Sigmoid colon (tissue), 7 donors: ENCODE data around the gene SLC2A6. TPM values are rescaled to one million over a fixed set of nuclear protein-coding genes. Genes with fewer than 3 reads are reported as not detected.

ENCODE experiments used
- DNase-seq: peaks from one replicate; pipeline ENCODE4 v3.0.0-alpha.2; 2019
- H3K27ac ChIP-seq, 4 donors: fragments of 200-600 bp; sonication (generic); one replicate each; pipeline ENCODE4 v1.5.1; 2016 to 2019; ENCODE audit warnings: mild to moderate bottlenecking in 1 of 4
- H3K27me3 ChIP-seq, 3 donors: fragments of 200-600 bp; sonication (generic); one replicate each; pipeline ENCODE4 v1.5.1; 2019; ENCODE audit warnings: mild to moderate bottlenecking in 1 of 3
- H3K36me3 ChIP-seq, 4 donors: fragments of 200-600 bp; sonication (generic); one replicate each; pipeline ENCODE4 v1.5.1; 2016 to 2019
- H3K4me1 ChIP-seq, 4 donors: fragments of 200-600 bp; sonication (generic); one replicate each; pipeline ENCODE4 v1.5.1; 2017 to 2019
- H3K4me3 ChIP-seq, 4 donors: fragments of 200-600 bp; sonication (generic); one replicate each; pipeline ENCODE4 v1.5.1; 2017 to 2019; ENCODE audit warnings: mild to moderate bottlenecking in 2 of 4, moderate library complexity in 1 of 4
- H3K9me3 ChIP-seq, 4 donors: fragments of 200-600 bp in 3 of 4; sonication (generic) in 3 of 4; one replicate each; pipeline versions ENCODE4 v1.5.1 to v1.6.1; 2013 to 2019
- EP300 ChIP-seq, 4 donors: sonication (generic); formaldehyde crosslinking; IDR thresholded peaks; one replicate each; pipeline ENCODE4 v1.6.1; 2017; ENCODE audit warnings: antibody characterized with exemption in 4 of 4
- POLR2A ChIP-seq, 2 donors: fragments of 450-650 bp; IDR thresholded peaks; one replicate each; pipeline ENCODE4 v1.6.1; 2016; ENCODE audit warnings: antibody characterized with exemption in 2 of 2, mild to moderate bottlenecking in 2 of 2, moderate library complexity in 2 of 2
- POLR2AphosphoS5 ChIP-seq, 4 donors: sonication (generic); formaldehyde crosslinking; IDR thresholded peaks; one replicate each; pipeline ENCODE4 v1.6.1; 2017; ENCODE audit warnings: antibody characterized with exemption in 4 of 4
- WGBS, 2 donors: extraction: QIAGEN DNeasy Blood & Tissue Kit; methylation state at CpG; one replicate each; pipeline ENCODE4 v1.1.7; 2013; 5-methylcytosine and 5-hydroxymethylcytosine counted together
- intact Hi-C: fragments of 100-400 bp; cut with DNase I; formaldehyde crosslinking; loops from one replicate; pipeline ENCODE4 v1.15.1; 2023
- polyA plus RNA-seq, 3 donors: library from polyadenylated mRNA; stranded (reverse); fragments of 200-250 nt; gene quantifications; one replicate each; pipeline ENCODE4 v1.2.3, GENCODE V29; 2013
- total RNA-seq, 4 donors: library from RNA; depleted of rRNA; stranded (reverse); fragments of >200 nt; gene quantifications; one replicate each; pipeline ENCODE4 v1.1.0, GENCODE V29; 2016
- TF ChIP-seq, protein P1 (sequence below), 4 experiments: fragments of 450-650 bp in 3 of 4; fragments of 200-600 bp in 1 of 4; IDR thresholded peaks; one replicate each; pipeline ENCODE4 v1.5.1; 2016 to 2019; ENCODE audit warnings: antibody characterized with exemption in 4 of 4, mild to moderate bottlenecking in 3 of 4, moderate library complexity in 2 of 4
- donor health status: healthy with polysubstance abuse.
- donor health status: Bipolar disorder and iron deficiency.
- donor health status: healthy.

The SLC2A6 gene
- total and polyA plus RNA-seq, 7 donors: 1.2 to 8.2 (median 1.8) TPM

DNA sequence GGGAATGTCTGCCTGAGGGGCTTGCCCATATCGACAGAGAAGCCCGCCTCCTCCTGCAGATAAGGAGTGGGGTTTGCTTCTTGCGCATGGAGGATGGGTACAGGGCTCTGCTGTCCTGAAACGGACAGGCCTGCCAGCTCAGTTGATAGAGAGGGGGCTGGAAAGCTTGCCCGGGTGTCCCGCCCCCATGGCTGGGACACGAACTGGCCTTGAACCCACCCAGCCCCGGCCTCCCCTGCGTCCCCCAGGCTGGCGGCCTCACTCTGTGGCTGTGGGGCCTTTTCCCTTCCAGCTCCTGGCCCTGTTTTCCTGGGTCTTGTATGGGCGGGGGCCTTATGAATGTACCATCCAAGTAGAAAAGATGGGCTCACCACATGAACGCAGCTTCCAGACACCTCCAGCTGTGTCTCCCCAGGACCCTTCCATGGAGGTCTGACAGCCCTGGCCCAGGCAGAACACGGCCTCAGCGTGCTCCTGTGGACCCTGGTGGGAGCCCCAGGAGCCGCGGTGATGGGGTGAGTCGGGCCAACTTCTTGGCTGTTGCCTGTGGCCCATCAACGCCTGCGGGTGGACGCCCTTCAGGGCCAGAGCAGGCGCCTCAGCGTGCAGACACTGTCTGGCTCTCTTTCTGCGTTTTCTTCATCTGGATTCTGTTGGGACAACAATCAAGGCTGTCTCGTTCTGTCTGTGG is 15.9 kb upstream of the SLC2A6 start:
- Histone ChIP-seq H3K36me3 (no peaks in the 10 kb centered on the region), H3K27me3 (peaks cover 0 to 24% (median 4%) of the 10 kb centered on the region in 3 donors), H3K4me3 (no peak overlapping the region), H3K9me3 (no peaks in the 10 kb centered on the region), H3K4me1 (peaks cover 0 to 7% (median 0%) of the 10 kb centered on the region in 4 donors), H3K27ac (no peak overlapping the region)
- no peak for TF ChIP-seq EP300 (IDR thresholded peaks at IDR 0.05)
- TF ChIP-seq, protein P1, sequence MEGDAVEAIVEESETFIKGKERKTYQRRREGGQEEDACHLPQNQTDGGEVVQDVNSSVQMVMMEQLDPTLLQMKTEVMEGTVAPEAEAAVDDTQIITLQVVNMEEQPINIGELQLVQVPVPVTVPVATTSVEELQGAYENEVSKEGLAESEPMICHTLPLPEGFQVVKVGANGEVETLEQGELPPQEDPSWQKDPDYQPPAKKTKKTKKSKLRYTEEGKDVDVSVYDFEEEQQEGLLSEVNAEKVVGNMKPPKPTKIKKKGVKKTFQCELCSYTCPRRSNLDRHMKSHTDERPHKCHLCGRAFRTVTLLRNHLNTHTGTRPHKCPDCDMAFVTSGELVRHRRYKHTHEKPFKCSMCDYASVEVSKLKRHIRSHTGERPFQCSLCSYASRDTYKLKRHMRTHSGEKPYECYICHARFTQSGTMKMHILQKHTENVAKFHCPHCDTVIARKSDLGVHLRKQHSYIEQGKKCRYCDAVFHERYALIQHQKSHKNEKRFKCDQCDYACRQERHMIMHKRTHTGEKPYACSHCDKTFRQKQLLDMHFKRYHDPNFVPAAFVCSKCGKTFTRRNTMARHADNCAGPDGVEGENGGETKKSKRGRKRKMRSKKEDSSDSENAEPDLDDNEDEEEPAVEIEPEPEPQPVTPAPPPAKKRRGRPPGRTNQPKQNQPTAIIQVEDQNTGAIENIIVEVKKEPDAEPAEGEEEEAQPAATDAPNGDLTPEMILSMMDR (IDR thresholded peaks at IDR 0.05): no peak
- no peak for TF ChIP-seq POLR2A (IDR thresholded peaks at IDR 0.05)
- no peak for TF ChIP-seq POLR2AphosphoS5 (IDR thresholded peaks at IDR 0.05)
- WGBS, 2 donors: 84 to 89% methylated on average over 24 of the region's 24 CpGs
- DNase-seq: no peak
- intact Hi-C loops: no loop called here

DNA sequence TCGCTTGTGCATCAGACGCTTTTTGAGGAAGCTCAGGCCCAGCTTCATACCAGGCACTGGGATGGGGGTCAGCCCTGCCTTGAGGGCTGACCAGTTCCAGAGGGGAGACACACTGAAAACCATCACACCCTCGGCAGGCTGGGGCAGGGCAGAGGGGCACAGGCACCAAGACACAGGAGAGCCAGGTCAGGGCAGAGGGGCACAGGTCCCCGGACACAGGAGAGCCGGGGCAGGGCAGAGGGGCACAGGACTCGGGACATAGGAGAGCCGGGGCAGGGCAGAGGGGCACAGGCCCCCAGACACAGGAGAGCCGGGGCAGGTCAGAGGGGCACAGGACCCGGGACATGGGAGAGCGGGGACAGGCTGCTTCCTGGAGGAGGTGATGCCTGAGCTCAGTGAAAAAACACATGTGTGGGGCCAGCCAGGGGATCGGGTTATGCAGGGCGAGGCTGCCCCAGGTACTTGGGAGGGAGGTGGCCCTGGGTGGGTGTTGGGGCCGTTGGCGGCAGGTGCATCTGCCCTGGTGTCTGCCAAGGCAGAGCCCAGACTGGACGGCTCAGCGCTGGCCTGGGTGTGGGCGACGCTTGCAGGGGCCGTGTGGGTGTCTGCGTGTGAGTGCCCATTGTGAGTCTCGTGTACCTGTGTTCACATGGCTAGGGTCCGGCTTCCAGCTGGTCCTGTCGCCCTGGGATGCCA is 15.1 kb upstream of the SLC2A6 start:
- Histone ChIP-seq H3K27ac (no peak overlapping the region), H3K4me1 (peaks cover 0 to 5% (median 0%) of the 10 kb centered on the region in 4 donors), H3K36me3 (no peaks in the 10 kb centered on the region), H3K9me3 (no peaks in the 10 kb centered on the region), H3K4me3 (no peak overlapping the region), H3K27me3 (peaks cover 0 to 22% (median 4%) of the 10 kb centered on the region in 3 donors)
- 53 to 80% methylated on average over 23 of the region's 23 CpGs for WGBS, 2 donors
- intact Hi-C loops: no loop called here
- DNase-seq: no peak
- TF ChIP-seq EP300 (IDR thresholded peaks at IDR 0.05) (no peak), POLR2A (IDR thresholded peaks at IDR 0.05) (no peak), POLR2AphosphoS5 (IDR thresholded peaks at IDR 0.05) (no peak)
- TF ChIP-seq, protein P1 (IDR thresholded peaks at IDR 0.05): no peak

DNA sequence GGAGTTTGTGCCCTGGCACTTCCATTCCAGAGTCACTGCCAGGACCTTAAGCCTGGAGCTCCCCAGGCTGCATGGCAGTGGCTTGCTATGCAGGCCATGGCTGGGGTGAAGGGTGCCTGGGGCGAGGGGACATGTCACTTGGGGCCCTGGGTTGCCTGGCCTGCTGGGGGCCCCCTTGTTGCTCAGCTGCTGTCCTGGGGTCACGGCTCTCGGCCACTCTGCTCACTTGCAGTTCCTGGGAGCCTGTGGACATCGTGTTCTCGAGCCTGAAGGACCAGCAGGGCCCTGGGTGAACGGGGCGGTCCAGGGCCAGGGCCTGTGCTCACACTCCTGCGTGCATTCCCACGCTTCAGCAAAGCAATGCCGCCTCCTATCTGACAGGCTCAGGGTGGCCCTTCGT is 14.5 kb upstream of the SLC2A6 start:
- Histone ChIP-seq H3K27me3 (peaks cover 0 to 18% (median 4%) of the 10 kb centered on the region in 3 donors), H3K27ac (no peak overlapping the region), H3K4me1 (no peaks in the 10 kb centered on the region), H3K4me3 (no peak overlapping the region), H3K9me3 (no peaks in the 10 kb centered on the region), H3K36me3 (no peaks in the 10 kb centered on the region)
- no peak for TF ChIP-seq EP300 (IDR thresholded peaks at IDR 0.05)
- TF ChIP-seq, protein P1 (IDR thresholded peaks at IDR 0.05): no peak
- TF ChIP-seq POLR2A (IDR thresholded peaks at IDR 0.05): no peak
- TF ChIP-seq POLR2AphosphoS5 (IDR thresholded peaks at IDR 0.05): no peak
- intact Hi-C loops: no loop called here
- 85 to 88% methylated on average over 11 of the region's 11 CpGs for WGBS, 2 donors
- DNase-seq: no peak

DNA sequence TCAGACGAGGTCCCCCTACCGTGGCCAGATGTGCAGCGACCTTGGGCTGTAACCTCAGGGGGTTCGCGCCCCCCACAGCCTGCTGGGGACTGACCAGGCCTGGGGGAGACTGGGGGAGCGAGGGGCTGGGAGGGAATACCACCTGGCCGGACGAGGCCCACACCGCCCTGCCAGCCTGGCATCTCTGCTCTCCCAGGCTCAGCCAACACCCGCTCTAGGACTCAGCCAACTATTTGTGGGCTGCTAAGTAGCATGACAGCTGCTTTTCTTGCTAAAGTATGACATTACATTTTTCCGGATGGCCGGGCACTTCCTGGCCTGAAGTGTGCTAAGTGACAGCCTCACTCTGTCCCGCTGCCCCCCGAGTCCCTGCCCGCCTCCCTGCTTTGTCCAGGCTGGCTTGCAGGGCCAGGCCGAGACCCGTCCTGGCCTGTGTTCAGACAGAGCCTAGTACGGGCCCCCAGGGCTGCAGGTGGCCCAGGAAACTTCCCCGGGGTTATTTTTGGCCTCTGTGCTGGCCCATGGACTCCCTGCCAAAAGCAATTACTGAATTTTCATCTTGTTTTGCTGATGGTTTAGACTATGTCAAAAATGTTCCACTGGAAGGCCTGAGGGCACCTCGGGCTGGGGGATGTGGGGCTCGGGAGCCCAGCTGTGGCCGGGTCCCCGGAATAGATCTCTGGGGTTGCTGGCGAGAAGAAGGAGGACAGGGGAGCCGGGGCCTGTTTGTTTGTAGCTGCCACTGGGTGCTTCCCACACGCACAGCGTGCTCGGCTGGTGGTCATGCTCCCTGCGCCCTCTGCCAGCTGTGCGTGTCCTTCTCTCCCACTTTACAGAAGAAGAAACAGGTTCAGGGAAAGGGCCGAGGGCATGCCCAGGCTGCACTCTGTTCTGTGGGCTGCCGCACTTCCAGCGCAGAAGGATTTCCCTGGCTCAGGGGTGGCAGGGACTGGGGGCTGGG is 13.4 kb upstream of the SLC2A6 start:
- TF ChIP-seq POLR2AphosphoS5 (IDR thresholded peaks at IDR 0.05): no peak
- TF ChIP-seq POLR2A (IDR thresholded peaks at IDR 0.05): no peak
- TF ChIP-seq EP300 (IDR thresholded peaks at IDR 0.05): no peak
- TF ChIP-seq, protein P1 (IDR thresholded peaks at IDR 0.05): no peak
- DNase-seq: no peak
- no peak overlapping the region for H3K4me3 ChIP-seq
- WGBS, 2 donors: 77 to 82% methylated on average over 33 of the region's 33 CpGs
- peaks cover 0 to 14% (median 4%) of the 10 kb centered on the region in 3 donors for H3K27me3 ChIP-seq
- H3K4me1 ChIP-seq: no peaks in the 10 kb centered on the region
- H3K36me3 ChIP-seq: no peaks in the 10 kb centered on the region
- peak overlapping the region in 1 of 4 donors; percentile 23 for H3K27ac ChIP-seq
- H3K9me3 ChIP-seq: no peaks in the 10 kb centered on the region
- intact Hi-C loops: no loop called here
